Epithelial cell of proximal tubule (primary cell): ENCODE results near the gene GJA9. TPM values are rescaled to one million over a fixed set of nuclear protein-coding genes. Genes with fewer than 3 reads are reported as not detected.

ENCODE experiments used
- DNase-seq: peaks from one replicate; pipeline ENCODE4 v3.0.0-alpha.2; 2011; ENCODE audit warnings: low read depth
- H3K4me3 ChIP-seq: 2 replicates; pipeline ENCODE4 v1.5.1; 2011; ENCODE audit warnings: low read depth, mild to moderate bottlenecking, low read length
- total RNA-seq: library from RNA; depleted of rRNA; stranded (reverse); fragments of >200 nt; gene quantifications from 2 replicates; pipeline ENCODE4 v1.2.3, GENCODE V29; 2015
- TF ChIP-seq, protein P1 (sequence below): conservative IDR thresholded peaks from 2 replicates; pipeline ENCODE4 v1.5.1; 2012; ENCODE audit warnings: low read depth, mild to moderate bottlenecking, low read length

GJA9 gene
- total RNA-seq, 1 donor from 2014 or later, result not detected

DNA sequence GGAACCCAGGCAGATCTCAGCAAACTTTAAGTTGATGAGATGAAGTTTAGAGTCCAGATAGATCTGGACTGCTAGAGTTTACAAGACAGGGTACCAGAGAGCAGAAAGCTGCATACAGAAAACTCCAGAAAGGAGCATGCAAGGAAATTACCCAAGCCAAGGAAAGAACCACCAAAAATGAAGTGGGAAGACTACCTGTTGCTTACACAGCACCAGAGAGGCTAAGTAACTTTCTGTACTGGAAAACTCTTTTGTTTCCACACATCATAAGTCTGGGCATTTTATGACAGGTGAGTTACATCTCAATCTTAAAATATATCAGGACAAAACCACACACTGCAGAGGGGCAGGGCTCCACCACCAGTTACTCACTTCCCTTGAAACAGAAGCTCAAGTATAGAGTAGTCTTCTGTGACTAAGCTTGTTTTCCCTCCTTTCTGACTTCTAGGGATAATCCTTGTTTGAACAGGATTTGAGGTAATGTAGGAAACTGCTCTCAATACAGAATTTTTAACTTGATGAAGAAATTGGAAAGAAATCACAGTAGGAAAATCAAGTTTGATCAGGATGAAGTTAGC is 17.4 kb upstream of the GJA9 start:
- no peak for DNase-seq
- TF ChIP-seq, protein P1, sequence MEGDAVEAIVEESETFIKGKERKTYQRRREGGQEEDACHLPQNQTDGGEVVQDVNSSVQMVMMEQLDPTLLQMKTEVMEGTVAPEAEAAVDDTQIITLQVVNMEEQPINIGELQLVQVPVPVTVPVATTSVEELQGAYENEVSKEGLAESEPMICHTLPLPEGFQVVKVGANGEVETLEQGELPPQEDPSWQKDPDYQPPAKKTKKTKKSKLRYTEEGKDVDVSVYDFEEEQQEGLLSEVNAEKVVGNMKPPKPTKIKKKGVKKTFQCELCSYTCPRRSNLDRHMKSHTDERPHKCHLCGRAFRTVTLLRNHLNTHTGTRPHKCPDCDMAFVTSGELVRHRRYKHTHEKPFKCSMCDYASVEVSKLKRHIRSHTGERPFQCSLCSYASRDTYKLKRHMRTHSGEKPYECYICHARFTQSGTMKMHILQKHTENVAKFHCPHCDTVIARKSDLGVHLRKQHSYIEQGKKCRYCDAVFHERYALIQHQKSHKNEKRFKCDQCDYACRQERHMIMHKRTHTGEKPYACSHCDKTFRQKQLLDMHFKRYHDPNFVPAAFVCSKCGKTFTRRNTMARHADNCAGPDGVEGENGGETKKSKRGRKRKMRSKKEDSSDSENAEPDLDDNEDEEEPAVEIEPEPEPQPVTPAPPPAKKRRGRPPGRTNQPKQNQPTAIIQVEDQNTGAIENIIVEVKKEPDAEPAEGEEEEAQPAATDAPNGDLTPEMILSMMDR, result no peak
- no peak overlapping the region for H3K4me3 ChIP-seq

DNA sequence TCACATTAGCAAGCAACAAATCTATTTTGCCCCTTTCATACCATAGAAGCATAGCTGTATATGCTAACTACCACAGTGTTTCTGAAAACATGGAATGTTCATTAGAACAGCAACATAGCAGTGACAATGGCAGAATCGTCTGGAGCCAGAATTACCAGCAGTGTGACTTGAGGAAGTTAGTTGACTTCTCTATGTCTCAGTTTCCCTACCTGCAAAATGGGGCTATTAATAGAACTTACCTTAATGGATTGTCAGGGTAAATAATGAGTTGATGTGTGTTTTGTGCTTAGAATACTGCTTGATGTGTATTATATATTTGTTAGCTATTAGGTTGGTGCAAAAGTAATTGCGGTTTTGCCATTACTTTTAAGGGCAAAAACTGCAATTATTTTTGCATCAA is 14.8 kb upstream of the GJA9 start:
- TF ChIP-seq, protein P1, result no peak
- H3K4me3 ChIP-seq, result no peak overlapping the region
- no peak for DNase-seq

DNA sequence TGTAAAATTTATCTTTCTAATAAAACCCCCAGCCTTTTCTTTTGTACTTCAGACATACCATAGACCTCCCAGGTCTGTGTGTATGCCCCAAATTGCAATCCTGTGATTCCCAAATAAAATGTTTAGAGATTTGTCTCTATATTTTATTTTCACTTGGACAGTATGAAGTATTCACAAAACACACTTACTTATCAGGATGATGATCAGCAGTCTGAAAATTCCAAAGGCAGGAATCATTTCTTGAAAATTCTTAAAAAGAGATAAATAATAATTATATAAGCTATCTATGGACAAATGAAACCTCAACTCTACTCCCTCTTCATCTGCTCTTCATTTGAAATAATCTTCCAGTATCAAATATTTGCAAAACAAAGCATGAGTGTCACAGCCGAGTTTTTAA is 11.6 kb upstream of the GJA9 start:
- TF ChIP-seq, protein P1, result no peak

DNA sequence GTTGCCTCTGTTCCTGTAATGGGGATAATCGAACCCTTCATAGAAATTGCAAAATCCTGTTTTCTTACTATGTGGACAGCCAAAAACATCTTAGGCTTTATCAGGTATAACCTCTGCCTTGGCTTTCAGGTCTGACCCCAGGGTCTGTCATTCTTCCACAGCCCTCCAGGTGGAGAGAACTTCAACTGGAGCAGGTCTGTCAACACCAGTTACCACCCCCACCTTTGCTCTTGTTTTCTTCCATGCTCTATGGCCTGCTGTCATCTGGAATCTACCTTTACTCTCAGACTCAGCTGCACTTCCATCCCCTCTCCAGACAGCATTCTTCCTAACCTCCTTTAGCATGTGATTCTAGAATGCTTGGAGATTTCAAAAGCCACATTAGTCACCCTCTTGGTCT is 10.4 kb upstream of the GJA9 start:
- peak; percentile 22 for DNase-seq
- H3K4me3 ChIP-seq, result no peak overlapping the region
- TF ChIP-seq, protein P1, result peak; percentile 35

More for the DNA sequence above, 11.6 kb upstream of the GJA9 start:
- H3K4me3 ChIP-seq, result no peak overlapping the region
- DNase-seq, result no peak

DNA sequence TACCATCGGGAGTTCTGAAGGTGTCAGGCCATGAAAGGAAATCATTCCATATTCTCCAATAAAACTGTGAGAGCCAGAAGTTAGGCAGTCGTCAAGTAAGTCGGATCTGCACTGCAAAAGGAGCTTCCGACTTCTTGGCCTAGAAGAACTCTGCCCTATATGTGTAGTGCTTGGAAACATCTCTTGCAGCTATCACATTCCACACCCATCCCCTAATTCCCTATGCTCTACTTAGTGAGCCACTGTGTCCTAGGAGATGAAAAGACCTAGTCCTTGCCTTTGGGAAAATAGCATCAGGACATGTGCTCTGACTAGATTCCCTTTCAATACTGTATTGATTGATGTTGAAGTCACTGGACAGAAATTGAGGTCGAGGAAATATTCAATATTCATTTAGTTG is 8.2 kb upstream of the GJA9 start:
- H3K4me3 ChIP-seq, result no peak overlapping the region
- no peak for DNase-seq
- TF ChIP-seq, protein P1, result no peak

DNA sequence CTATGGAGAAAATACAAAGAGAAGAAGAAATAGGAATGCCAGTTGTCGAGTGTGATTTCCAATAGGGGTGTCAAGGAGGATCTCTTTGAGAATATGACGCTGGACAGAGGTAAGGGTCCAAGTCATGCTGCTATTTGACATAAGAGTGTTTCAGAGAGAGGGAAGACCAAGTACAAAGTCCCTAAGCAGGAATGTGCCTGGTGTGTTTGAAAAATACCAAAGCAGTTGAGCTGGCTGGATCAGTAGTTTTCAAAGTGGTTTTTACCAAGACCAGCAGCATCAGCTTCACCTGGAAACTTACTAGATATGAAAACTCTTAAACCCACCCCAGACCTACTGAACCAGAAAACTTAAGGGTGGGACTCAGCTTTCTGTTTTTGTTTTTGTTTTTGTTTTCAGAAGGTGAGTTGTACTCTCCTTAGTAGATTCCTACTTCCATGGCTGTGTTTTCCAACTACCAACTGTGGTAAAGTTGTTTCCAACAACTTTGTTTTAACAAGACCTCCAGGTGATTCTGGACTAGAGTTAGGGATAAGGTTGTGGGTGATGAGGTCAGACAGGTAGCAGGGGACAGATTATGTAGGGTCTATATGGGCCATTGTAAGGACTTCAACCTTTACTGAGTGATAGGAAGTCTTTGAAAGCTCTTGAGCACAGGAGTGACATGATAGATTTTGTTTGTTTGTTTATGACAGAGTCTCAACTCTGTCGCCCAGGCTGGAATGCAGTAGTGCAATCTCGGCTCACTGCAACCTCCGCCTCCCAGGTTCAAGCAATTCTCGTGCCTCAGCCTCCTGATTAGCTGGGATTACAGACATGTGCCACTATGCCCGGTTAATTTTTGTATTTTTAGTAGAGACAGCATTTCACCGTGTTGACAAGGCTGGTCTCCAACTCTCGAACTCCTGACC is 7.3 kb upstream of the GJA9 start:
- TF ChIP-seq, protein P1, result no peak
- H3K4me3 ChIP-seq, result no peak overlapping the region
- no peak for DNase-seq

DNA sequence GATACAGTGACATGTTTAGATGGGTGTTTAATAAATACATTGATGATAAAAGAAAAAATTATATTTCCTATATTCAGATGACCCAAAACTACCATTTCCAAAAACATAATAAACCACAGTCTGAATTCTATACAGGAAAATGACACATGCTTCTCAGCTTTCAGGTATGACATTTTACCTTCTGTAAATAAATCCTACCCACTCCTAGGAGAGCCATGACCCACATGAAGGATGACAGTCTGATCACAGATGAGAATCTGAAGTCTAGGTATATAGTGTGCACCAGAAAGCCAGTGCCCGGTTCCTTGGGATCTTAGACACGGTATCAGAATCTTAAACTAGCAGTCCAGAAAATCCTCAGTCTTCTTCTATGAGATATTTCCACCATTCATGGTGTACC is 3.7 kb upstream of the GJA9 start:
- TF ChIP-seq, protein P1, result no peak
- H3K4me3 ChIP-seq, result no peak overlapping the region
- DNase-seq, result no peak
